Kidney (tissue), 22 donors: ENCODE data around the gene OR51B2. TPM values are rescaled to one million over a fixed set of nuclear protein-coding genes. Genes with fewer than 3 reads are reported as not detected.

Experiments used
- DNase-seq, 5 donors: peaks; one replicate each; pipeline ENCODE4 v3.0.0-alpha.2; 2013 to 2020
- FAIRE-seq: peaks from 2 replicates; lab custom pipeline; 2012; peaks lifted over from hg19 to GRCh38; lab: Jason Lieb, UNC
- H3K27ac ChIP-seq, 2 donors: one replicate each; pipeline ENCODE4 v1.7.0; 2013; ENCODE audit warnings: low read depth in 2 of 2, low read length in 2 of 2, inconsistent platforms in 1 of 2
- H3K27me3 ChIP-seq: one replicate; pipeline ENCODE4 v1.7.1; 2013; ENCODE audit warnings: low read length, inconsistent platforms; ENCODE audit not compliant: control insufficient read depth, insufficient read depth
- H3K36me3 ChIP-seq, 3 donors: one replicate each; pipeline versions ENCODE4 v1.7.0 to v1.7.1; 2013; ENCODE audit warnings: low read length in 3 of 3, control low read depth in 1 of 3, inconsistent platforms in 1 of 3; ENCODE audit not compliant: insufficient read depth in 3 of 3, control insufficient read depth in 2 of 3
- H3K4me1 ChIP-seq, 3 donors: one replicate each; pipeline versions ENCODE4 v1.7.0 to v1.7.1; 2013; ENCODE audit warnings: low read length in 3 of 3, inconsistent platforms in 1 of 3, low read depth in 1 of 3; ENCODE audit not compliant: control insufficient read depth in 2 of 3, insufficient read depth in 2 of 3
- H3K4me3 ChIP-seq, 3 donors: one replicate each; pipeline versions ENCODE4 v1.7.0 to v1.8.1; 2013; ENCODE audit warnings: low read length in 3 of 3, control low read depth in 1 of 3, inconsistent platforms in 1 of 3
- H3K9ac ChIP-seq, 3 donors: one replicate each; pipeline versions ENCODE4 v1.7.0 to v1.7.1; 2013; ENCODE audit warnings: low read length in 3 of 3, control low read depth in 1 of 3, inconsistent platforms in 1 of 3
- H3K9me3 ChIP-seq, 3 donors: one replicate each; pipeline versions ENCODE4 v1.7.0 to v1.7.1; 2013; ENCODE audit warnings: low read length in 3 of 3, control low read depth in 1 of 3, inconsistent platforms in 1 of 3; ENCODE audit not compliant: control insufficient read depth in 2 of 3, insufficient read depth in 1 of 3
- intact Hi-C: fragments of 100-400 bp; cut with DNase I; formaldehyde crosslinking; loops from one replicate; pipeline ENCODE4 v1.11.1; 2022
- long read RNA-seq, 10 donors: library from polyadenylated mRNA in 1 of 10; unstranded in 1 of 10; transcript quantifications; one replicate each; pipeline ENCODE4 v2.0.0 and lab custom pipeline, GENCODE V29; 2021 to 2026
- polyA plus RNA-seq: library from polyadenylated mRNA; stranded (reverse); fragments of 350-450 nt; fragmentation: Illumina TruSeq; extraction: RNeasy Lipid Tissue Mini Kit (QIAGEN cat#74804); gene quantifications from one replicate; pipeline ENCODE4 v1.2.3, GENCODE V29; 2014; ENCODE audit warnings: low read depth, low replicate concordance; ENCODE audit not compliant: insufficient read depth
- total RNA-seq: library from RNA; stranded (reverse); fragmentation: NEBNext Ultra II Directional; extraction: Animal tissue kit (Norgen Biotek cat#: 25700); gene quantifications from one replicate; pipeline ENCODE4 v1.2.1, GENCODE V29; 2021
- TF ChIP-seq, protein P1 (sequence below): IDR thresholded peaks from 3 replicates; pipeline ENCODE4 v1.5.1; 2012; ENCODE audit warnings: mild to moderate bottlenecking, moderate library complexity, borderline replicate concordance; ENCODE audit not compliant: insufficient read depth; ENCODE audit errors: extremely low read depth
- donor health status: control.
- donor health status: control.
- donor health status: control.
- donor health status: control.
- donor health status: control.
- donor health status: DM: yes; HTN: yes; CAD: no.
- donor health status: Normal renal cell carcinoma (clear cell type).

OR51B2 gene
- total RNA-seq, result not detected
- not detected for polyA plus RNA-seq
- long read RNA-seq, donor 1, result 0 reads
- long read RNA-seq, donor 2, result 0 reads
- long read RNA-seq, donor 3, result 0 reads
- long read RNA-seq, donor 4, result 0 reads
- long read RNA-seq, donor 5, result 0 reads
- long read RNA-seq, donor 6, result 0 reads
- long read RNA-seq, donor 7, result 0 reads
- long read RNA-seq, donor 8, result 0 reads
- long read RNA-seq, donor 9, result 0 reads
- long read RNA-seq, donor 10, result 0 reads

DNA sequence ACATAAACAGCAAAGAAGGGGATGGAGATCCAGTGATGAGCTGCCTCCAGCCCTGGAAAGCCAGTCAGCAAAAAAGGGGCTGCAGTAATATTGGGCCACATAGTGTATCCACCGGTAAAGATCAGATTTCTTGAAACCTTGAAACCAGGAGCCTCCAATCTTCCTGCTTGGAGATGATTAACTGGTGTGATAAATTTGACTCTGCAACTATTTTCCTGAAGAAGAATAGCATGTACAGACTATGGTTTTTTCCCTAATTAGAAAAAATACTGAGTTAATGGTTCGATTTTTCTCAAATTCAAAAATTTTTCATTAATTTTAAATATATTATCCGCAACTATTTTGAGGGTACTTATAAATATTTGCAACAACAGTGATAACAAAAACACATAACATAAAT lies at the start of gene OR51B2:
Gene OR51B2, minus strand, starts transcription at position 101 of the 400 bp plus-strand sequence. Its CDS starts 0 bp downstream, at position 101.
- no peak for DNase-seq
- TF ChIP-seq, protein P1, sequence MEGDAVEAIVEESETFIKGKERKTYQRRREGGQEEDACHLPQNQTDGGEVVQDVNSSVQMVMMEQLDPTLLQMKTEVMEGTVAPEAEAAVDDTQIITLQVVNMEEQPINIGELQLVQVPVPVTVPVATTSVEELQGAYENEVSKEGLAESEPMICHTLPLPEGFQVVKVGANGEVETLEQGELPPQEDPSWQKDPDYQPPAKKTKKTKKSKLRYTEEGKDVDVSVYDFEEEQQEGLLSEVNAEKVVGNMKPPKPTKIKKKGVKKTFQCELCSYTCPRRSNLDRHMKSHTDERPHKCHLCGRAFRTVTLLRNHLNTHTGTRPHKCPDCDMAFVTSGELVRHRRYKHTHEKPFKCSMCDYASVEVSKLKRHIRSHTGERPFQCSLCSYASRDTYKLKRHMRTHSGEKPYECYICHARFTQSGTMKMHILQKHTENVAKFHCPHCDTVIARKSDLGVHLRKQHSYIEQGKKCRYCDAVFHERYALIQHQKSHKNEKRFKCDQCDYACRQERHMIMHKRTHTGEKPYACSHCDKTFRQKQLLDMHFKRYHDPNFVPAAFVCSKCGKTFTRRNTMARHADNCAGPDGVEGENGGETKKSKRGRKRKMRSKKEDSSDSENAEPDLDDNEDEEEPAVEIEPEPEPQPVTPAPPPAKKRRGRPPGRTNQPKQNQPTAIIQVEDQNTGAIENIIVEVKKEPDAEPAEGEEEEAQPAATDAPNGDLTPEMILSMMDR, result no peak
- Histone ChIP-seq H3K4me3 (no peak within 1 kb of the TSS), H3K27me3 (no peaks in the 10 kb centered on the region), H3K9ac (no peak within 1 kb of the TSS), H3K36me3 (no peaks in the 10 kb centered on the region), H3K4me1 (no peaks in the 10 kb centered on the region), H3K9me3 (no peaks in the 10 kb centered on the region), H3K27ac (no peak within 1 kb of the TSS)
- no peak for FAIRE-seq
- intact Hi-C loops, result no loop called here

DNA sequence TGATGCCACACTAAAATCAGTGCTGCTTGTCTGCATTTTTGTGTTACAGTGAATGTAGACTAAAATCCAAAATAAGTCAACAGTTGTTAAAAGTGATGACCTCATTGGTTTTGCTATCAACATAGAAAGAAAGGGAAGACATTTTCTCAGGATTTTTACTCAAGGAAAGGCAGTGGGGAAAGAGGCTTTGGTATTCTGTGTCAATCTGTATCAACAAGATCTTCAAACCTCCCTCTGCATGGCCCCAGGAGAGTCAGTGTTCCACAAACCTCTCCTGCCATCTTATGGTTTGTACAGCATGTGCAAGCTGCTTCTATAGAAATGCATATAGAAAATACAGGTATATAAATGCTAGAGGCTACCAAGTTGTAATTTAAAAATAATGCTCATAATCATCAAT lies 45.7 kb upstream of the OR51B2 start:
- H3K9ac ChIP-seq, result no peak overlapping the region
- no peak overlapping the region for H3K4me3 ChIP-seq
- no peak overlapping the region for H3K27ac ChIP-seq
- peaks cover 0 to 3% (median 0%) of the 10 kb centered on the region in 3 donors for H3K9me3 ChIP-seq
- H3K27me3 ChIP-seq, result no peaks in the 10 kb centered on the region
- FAIRE-seq (no peak), DNase-seq (peak in 2 of 5 donors; percentile 5 to 11)
- intact Hi-C loops, result no loop called here
- H3K4me1 ChIP-seq, result no peaks in the 10 kb centered on the region
- TF ChIP-seq, protein P1, result no peak
- no peaks in the 10 kb centered on the region for H3K36me3 ChIP-seq

DNA sequence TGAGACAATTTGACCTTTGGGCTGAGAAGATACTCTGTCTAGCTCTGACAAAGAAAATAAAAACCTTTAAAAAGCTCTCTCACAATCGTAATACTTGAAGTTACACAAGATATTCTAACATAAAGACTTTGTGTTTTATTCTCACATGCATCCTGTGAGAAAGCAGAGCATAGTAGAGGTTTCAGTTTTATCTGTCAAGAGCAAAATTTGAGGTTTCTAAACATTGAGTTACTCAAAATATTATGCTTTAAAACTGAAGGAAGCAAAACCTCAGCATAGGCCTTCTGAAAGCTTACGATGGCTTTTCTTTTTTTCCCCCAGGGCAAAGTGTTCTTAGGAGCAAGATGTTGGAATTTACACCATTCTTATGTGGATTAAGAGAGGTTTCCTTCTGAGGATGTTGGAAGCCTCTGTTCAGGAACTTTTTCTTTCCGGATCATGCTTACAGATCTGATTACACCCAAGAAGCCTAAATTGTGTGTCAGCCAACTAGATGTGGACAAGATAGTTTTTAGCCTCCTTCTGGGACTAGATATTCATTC lies 44.5 kb upstream of the OR51B2 start:
- FAIRE-seq, result no peak
- intact Hi-C loops, result no loop called here
- H3K9me3 ChIP-seq, result peaks cover 0 to 3% (median 0%) of the 10 kb centered on the region in 3 donors

More for the DNA sequence above, 44.5 kb upstream of the OR51B2 start:
- Histone ChIP-seq H3K27me3 (no peaks in the 10 kb centered on the region), H3K4me1 (no peaks in the 10 kb centered on the region), H3K4me3 (no peak overlapping the region), H3K9ac (no peak overlapping the region), H3K27ac (no peak overlapping the region), H3K36me3 (no peaks in the 10 kb centered on the region)
- TF ChIP-seq, protein P1, result no peak
- no peak for DNase-seq
